Measurements from ENCODE around the gene CAPN15. TPM values are rescaled to one million over a fixed set of nuclear protein-coding genes. Genes with fewer than 3 reads are reported as not detected.

Gene CAPN15
- total RNA-seq, 2 experiments from 2014 or later, result 64.7 to 69.7 TPM

DNA sequence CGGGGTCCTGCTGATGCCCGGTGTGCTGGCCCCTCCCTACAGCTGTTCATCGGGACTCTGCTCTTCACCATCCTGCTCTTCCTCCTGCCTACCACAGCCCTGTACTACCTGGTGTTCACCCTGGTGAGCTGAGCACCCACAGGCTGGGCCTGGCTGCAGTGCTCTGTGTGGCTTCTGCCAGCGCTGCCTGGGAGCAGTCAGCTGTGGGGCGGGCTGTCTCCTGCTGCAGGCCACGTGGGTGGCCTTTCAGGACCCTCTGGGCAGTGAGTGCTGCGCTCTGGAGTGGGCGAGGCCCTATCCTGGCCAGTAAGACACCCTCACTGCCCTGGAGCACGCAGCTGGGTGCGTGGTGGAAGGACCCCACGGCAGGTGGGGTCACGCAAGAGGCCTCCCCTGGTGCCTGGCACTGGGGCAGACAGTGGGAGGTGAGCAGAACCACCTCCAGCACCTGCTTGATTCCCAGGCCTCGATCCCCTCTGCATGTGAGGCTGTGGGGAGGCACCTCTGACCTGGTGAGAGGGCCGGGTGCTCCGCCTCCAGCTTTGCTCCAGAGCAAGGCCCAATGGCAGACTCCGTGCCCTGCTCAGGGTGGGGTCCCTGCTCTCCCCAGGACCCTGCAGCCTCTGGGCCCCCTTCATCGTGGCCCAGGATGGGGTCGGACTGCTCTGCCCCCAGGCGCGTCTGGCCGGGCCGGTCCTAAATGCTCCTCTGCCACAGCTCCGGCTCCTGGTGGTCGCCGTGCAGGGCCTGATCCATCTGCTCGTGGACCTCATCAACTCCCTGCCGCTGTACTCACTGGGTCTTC, 52.8 kb downstream of the CAPN15 start:
- H3K4me1 Mint-ChIP-seq, result no peaks in the 10 kb centered on the region
- no peaks in the 10 kb centered on the region for H3K9me3 Mint-ChIP-seq (ENCODE audit: low read depth)
- intact Hi-C loops (cut with DNase I, micrococcal nuclease), result no loop called here
- H3K36me3 Mint-ChIP-seq (ENCODE audit: low read depth), result no peaks in the 10 kb centered on the region
- ChIA-PET POLR2A (interaction anchor here (0.7 kb wide), 1 partner anchor 186 kb away, joined by 3 read pairs; no protein-coding TSS in a partner anchor), CTCF (interaction anchor here (0.6 to 0.9 kb wide), 3 partner anchors 13 to 47 kb away, joined by 3 to 4 read pairs (median 3); no protein-coding TSS in a partner anchor)
- no peak overlapping the region for H3K27ac Mint-ChIP-seq
- ATAC-seq (no peak), DNase-seq (no peak)
- no peak overlapping the region for H3K4me3 Mint-ChIP-seq
- H3K27me3 Mint-ChIP-seq, result no peaks in the 10 kb centered on the region

DNA sequence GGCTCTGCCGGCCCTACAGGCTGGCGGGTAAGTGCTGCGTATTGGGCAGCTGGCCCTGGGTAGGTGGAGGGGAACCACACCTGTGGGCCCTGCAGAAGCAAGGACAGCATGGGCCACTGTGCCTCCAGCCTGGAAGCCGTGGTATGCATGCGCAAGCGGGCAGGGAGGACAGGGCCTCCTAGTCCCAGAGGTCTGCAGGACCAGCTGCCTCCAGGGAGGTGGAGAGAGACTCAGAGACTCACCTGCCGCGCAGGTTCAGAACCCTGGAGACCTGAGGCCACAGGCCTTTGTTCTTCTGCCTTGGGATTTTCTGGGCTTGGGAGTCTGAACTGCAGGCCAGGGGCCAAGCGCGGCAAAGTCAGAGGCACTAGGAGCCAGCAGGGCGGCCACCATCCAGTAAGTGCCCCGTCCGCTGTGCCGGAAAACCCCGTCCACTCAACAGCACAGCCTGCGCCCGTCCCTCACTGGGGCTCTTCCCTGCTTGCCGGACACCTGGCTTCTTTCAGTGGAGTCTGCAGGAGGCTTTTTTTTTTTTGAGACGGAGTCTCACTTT, 53.5 kb downstream of the CAPN15 start:
- Mint-ChIP-seq H3K27ac (no peak overlapping the region), H3K9me3 (ENCODE audit: low read depth) (no peaks in the 10 kb centered on the region), H3K27me3 (no peaks in the 10 kb centered on the region), H3K36me3 (ENCODE audit: low read depth) (no peaks in the 10 kb centered on the region), H3K4me1 (no peaks in the 10 kb centered on the region), H3K4me3 (no peak overlapping the region)
- no peak for ATAC-seq
- ChIA-PET CTCF (interaction anchor here (0.6 to 0.7 kb wide), 2 partner anchors 14 to 47 kb away, joined by 3 read pairs; no protein-coding TSS in a partner anchor), POLR2A (no interaction called here)
- DNase-seq, result no peak
- intact Hi-C loops (cut with DNase I, micrococcal nuclease), result no loop called here

GRCh38 chr16:582218-582613, 54.7 kb downstream of the CAPN15 start:
- peaks cover 1% of the 10 kb centered on the region for H3K36me3 Mint-ChIP-seq (ENCODE audit: low read depth)
- no peak for ATAC-seq
- no peak for DNase-seq
- peaks cover 2% of the 10 kb centered on the region for H3K4me1 Mint-ChIP-seq
- ChIA-PET CTCF (no interaction called here), POLR2A (no interaction called here)
- no peak overlapping the region for H3K4me3 Mint-ChIP-seq
- no peak overlapping the region for H3K27ac Mint-ChIP-seq
- intact Hi-C loops (cut with DNase I, micrococcal nuclease), result no loop called here
- H3K27me3 Mint-ChIP-seq, result no peaks in the 10 kb centered on the region
- no peaks in the 10 kb centered on the region for H3K9me3 Mint-ChIP-seq (ENCODE audit: low read depth)

DNA sequence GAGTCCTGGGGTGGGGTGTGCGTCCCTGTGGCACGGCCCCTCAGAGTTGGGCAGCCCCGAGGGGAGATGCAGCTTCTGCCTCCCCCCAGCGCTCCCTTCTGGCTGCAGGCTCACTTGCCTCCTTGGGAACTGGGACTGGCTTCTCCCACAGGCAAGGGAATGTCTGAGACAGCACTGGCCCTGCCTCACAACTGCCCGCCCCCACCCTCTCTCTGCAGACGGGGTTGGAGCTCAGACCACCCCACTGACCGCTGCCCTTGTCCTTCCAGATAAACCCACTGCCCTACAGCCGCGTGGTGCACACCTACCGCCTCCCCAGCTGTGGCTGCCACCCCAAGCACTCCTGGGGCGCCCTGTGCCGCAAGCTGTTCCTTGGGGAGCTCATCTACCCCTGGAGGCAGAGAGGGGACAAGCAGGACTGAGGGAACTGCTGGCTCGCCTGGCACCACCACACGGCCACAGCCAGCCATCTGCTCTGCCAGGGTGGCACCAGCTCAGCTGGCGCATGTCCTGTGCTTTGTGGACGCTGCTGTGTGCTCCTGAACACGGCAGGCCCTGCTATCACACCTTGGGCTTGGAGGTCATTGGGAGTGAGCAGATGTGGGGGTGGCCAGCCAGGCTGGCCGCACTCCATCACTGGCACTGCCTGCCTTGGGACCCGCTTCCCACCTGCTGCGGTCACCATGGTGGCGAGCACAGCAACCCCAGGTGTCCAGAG, 55.3 kb downstream of the CAPN15 start:
- DNase-seq (no peak), ATAC-seq (no peak)
- ChIA-PET CTCF (no interaction called here), POLR2A (no interaction called here)
- no peaks in the 10 kb centered on the region for H3K9me3 Mint-ChIP-seq (ENCODE audit: low read depth)
- H3K27ac Mint-ChIP-seq, result no peak overlapping the region
- no peaks in the 10 kb centered on the region for H3K27me3 Mint-ChIP-seq
- H3K4me3 Mint-ChIP-seq, result no peak overlapping the region
- peaks cover 4% of the 10 kb centered on the region for H3K36me3 Mint-ChIP-seq (ENCODE audit: low read depth)
- peaks cover 5% of the 10 kb centered on the region for H3K4me1 Mint-ChIP-seq
- intact Hi-C loops (cut with DNase I, micrococcal nuclease), result no loop called here

DNA sequence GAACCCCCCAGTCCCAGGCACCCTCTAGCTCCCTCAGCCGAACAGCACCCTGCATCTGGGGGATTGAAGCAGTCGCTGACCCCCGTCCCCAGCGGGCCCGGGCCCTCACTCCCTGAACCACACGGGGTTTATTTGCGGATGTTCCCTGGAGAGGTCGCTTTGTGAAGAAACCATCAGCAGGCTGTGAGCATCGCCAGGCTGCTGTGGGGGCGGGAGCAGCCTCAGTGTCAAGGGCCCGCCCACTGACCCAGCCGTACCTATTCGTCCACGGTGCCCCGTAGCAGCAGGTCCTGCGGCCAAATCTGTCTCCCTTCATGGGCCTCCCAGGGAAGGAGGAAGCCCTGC, 55.9 kb downstream of the CAPN15 start:
- Mint-ChIP-seq H3K27ac (no peak overlapping the region), H3K27me3 (no peaks in the 10 kb centered on the region), H3K4me3 (no peak overlapping the region), H3K9me3 (ENCODE audit: low read depth) (no peaks in the 10 kb centered on the region), H3K4me1 (peaks cover 5% of the 10 kb centered on the region), H3K36me3 (ENCODE audit: low read depth) (peaks cover 11% of the 10 kb centered on the region)
- intact Hi-C loops (cut with DNase I, micrococcal nuclease), result no loop called here
- ChIA-PET CTCF (no interaction called here), POLR2A (no interaction called here)
- ATAC-seq (no peak), DNase-seq (no peak)

DNA sequence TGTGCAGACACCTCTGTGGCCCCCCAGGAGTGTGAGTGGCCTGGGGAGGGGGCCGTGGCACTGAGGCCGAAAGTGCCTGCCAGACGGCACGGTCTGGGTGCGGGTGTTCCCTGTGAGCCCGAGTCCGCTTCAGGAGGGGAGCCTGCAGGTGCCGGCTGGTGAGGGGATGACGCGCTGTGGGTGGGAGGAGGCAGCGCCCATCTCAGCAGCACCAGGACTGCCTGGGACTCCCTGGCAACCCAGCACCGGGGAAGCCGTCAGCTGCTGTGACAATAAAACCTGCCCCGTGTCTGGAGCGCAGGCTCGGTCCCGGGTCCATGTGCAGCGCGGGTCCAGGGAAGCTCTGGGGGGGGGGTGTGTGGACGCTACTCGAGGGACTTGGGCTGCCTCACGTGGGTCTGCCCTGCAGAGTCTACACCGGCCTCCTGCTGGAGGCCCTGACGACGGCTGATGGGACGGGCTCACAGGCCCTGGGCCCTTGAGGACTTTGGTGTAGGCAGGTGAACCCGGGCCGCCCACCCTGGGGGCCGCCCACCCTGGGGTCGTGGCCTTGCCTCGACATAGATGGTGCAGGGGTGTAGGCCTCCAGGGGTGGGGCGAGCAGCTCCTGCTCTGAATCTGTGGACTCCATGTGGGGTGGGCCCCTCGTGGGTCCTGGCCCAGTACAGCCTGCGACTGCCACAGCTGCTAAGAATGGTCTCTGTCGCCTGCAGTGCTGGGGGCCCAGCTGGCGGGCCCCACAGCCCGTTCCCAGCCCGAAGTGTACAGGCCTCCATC, 56.5 kb downstream of the CAPN15 start:
- H3K36me3 Mint-ChIP-seq (ENCODE audit: low read depth), result peaks cover 13% of the 10 kb centered on the region
- H3K27ac Mint-ChIP-seq, result no peak overlapping the region
- DNase-seq (no peak), ATAC-seq (no peak)
- CTCF ChIA-PET, result no interaction called here
- H3K4me1 Mint-ChIP-seq, result peaks cover 5% of the 10 kb centered on the region
- H3K9me3 Mint-ChIP-seq (ENCODE audit: low read depth), result no peaks in the 10 kb centered on the region
- no peak overlapping the region for H3K4me3 Mint-ChIP-seq
- POLR2A ChIA-PET, result no interaction called here
- H3K27me3 Mint-ChIP-seq, result no peaks in the 10 kb centered on the region
- intact Hi-C loops (cut with DNase I, micrococcal nuclease), result no loop called here

DNA sequence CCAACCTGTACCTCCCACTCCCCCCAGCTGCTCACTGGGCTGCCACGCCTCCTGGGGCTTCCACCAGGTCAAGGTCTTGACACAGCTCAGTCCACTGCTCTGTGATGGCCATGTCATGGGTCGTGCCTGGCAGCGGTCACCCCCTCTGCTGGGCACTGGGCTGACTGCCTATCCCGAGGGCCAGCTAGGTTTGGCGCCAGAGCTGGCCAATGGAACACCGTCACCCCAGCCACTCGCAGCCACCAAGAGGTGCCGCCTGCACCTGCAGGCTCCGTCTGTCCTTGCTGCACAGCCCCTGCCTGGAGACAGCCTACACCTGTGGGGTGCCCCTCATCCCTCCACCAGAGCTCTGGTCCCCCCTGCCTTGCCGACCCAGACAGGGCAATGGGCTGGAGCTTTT, 57.8 kb downstream of the CAPN15 start:
- H3K27me3 Mint-ChIP-seq, result no peaks in the 10 kb centered on the region
- ChIA-PET POLR2A (no interaction called here), CTCF (interaction anchor here (0.9 kb wide), 1 partner anchor 89 kb away, joined by 3 read pairs; no protein-coding TSS in a partner anchor)
- H3K9me3 Mint-ChIP-seq (ENCODE audit: low read depth), result no peaks in the 10 kb centered on the region
- ATAC-seq (no peak), DNase-seq (no peak)
- H3K36me3 Mint-ChIP-seq (ENCODE audit: low read depth), result peaks cover 13% of the 10 kb centered on the region
- intact Hi-C loops (cut with DNase I, micrococcal nuclease), result loop anchor here in 1 of 2 experiments (5.0 kb wide), 4 partner anchors 203 to 1952 kb away; partner anchors contain the start of genes CRAMP1, IFT140, PDPK1 and PGAP6
- peaks cover 5% of the 10 kb centered on the region for H3K4me1 Mint-ChIP-seq
- H3K4me3 Mint-ChIP-seq, result no peak overlapping the region
- no peak overlapping the region for H3K27ac Mint-ChIP-seq

DNA sequence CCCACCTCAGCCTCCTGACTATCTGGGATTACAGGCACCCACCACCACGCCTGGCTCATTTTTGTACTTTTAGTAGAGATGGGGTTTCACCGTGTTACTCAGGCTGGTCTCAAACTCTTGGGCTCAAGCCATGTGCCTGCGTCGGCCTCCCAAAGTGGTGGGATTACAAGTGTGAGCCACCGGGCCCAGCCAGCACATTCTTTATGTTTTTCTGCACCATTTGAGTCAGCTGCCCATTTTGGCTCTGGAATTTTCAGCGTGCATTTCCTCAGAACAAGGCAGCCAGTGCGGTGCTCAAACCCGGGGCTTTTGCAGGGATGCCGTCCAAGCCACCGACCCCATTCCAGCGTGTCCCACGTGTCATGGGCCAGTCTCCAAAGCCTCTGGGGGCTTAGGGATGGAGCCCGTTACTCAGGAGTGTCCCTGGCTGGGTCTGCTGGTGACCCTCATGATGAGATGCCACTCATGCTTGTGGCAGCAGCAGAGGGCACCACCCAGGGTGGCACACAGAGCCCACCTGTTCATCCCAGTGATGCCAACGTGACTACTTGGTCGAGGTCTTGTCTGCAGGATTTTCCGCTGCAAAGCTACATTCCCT, 58.6 kb downstream of the CAPN15 start:
- Mint-ChIP-seq H3K9me3 (ENCODE audit: low read depth) (no peaks in the 10 kb centered on the region), H3K27me3 (no peaks in the 10 kb centered on the region), H3K27ac (no peak overlapping the region), H3K4me3 (no peak overlapping the region), H3K36me3 (ENCODE audit: low read depth) (peaks cover 13% of the 10 kb centered on the region), H3K4me1 (peaks cover 12% of the 10 kb centered on the region)
- DNase-seq (no peak), ATAC-seq (no peak)
- POLR2A ChIA-PET, result no interaction called here
- intact Hi-C loops (cut with DNase I, micrococcal nuclease), result loop anchor here in 1 of 2 experiments (5.0 kb wide), 4 partner anchors 204 to 1951 kb away; partner anchors contain the start of genes CRAMP1, IFT140, PDPK1 and PGAP6
- CTCF ChIA-PET, result no interaction called here

DNA sequence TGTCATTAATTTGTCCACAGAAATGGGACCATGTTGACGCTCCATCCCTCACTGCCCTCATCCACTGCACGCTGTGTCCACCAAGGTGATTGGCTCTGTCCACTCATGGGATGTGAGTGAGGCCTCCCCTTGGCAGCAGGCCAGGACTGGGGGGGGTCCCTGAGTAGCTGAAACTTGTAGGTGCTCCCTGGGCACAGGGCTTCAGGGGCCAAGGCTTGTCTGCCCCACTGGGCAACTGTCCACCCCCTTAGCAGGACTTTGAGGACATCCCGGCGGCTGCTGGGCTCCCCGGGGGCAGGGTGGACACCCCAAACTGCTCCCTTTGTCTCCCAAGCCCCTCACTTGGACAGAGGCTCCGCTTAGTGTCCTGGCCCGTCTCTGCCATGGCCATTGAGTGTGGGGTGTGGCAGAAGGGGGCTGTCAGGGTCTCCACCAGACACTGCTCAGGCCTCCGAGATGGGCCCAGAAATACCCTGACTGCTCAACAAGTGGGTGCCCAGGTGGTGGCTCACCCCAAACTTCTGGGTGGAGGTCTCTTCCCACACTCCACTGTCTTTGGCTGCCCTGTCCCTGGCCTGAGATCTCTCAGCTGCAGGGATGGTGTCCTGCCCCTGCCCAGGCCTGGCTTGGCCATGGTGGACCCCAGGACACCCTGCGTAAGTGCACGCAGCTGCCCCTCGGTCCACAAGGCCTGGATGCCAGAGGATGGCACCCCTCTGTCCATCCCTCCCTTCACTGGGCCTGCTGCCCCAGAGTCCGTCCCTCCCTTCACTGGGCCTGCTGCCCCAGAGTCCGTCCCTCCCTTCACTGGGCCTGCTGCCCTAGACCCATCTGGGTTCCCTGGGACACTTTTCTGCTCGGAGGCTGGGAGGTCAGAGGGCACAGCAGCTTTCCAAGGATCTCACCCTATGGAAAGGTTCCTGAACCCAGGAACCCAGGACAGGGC, 59.4 kb downstream of the CAPN15 start:
- CTCF ChIA-PET, result interaction anchor here (0.6 to 1.1 kb wide), 3 partner anchors 16 to 62 kb away, joined by 3 read pairs; partner anchors contain the start of genes METTL26 and WDR90

DNA sequence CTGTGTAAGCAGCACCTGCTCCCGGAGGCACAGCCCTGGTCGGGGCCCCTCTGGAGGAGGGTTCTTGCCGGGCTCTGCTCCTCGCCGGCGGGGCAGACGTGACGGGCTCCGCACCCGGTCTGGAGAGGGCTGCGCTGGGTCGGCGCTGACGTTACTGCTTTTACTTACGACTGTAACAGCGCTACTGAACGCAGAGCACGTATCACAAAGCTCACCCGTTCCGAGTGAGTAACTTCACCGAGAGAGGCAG, 61.1 kb downstream of the CAPN15 start:
- Mint-ChIP-seq H3K9me3 (ENCODE audit: low read depth) (no peaks in the 10 kb centered on the region), H3K27ac (peak overlapping the region; percentile 97), H3K4me1 (peaks cover 19% of the 10 kb centered on the region), H3K4me3 (peak overlapping the region; percentile 79), H3K36me3 (ENCODE audit: low read depth) (peaks cover 13% of the 10 kb centered on the region), H3K27me3 (no peaks in the 10 kb centered on the region)
- CTCF ChIA-PET, result interaction anchor here (0.7 to 1.0 kb wide), 3 partner anchors 12 to 75 kb away, joined by 3 to 6 read pairs (median 5); no protein-coding TSS in a partner anchor
- DNase-seq (peak; percentile 85), ATAC-seq (peak; percentile 33)
- POLR2A ChIA-PET, result interaction anchor here (0.7 kb wide), 1 partner anchor 393 kb away, joined by 4 read pairs; the partner anchor contains the start of gene SOX8
- intact Hi-C loops (cut with DNase I, micrococcal nuclease), result loop anchor here in 1 of 2 experiments (2.0 to 5.0 kb wide), 6 partner anchors 152 to 1949 kb away; partner anchors contain the start of genes CIAO3, CRAMP1, IFT140 and PDPK1

More for the DNA sequence above, 59.4 kb downstream of the CAPN15 start:
- Mint-ChIP-seq H3K27me3 (no peaks in the 10 kb centered on the region), H3K36me3 (ENCODE audit: low read depth) (peaks cover 13% of the 10 kb centered on the region), H3K4me3 (peak overlapping the region; percentile 79), H3K4me1 (peaks cover 13% of the 10 kb centered on the region), H3K9me3 (ENCODE audit: low read depth) (no peaks in the 10 kb centered on the region), H3K27ac (peak overlapping the region; percentile 87)
- intact Hi-C loops (cut with DNase I, micrococcal nuclease), result loop anchor here in 1 of 2 experiments (5.0 kb wide), 4 partner anchors 205 to 1950 kb away; partner anchors contain the start of genes CRAMP1, IFT140, PDPK1 and PGAP6
- POLR2A ChIA-PET, result no interaction called here
- DNase-seq (no peak), ATAC-seq (no peak)
